Measurements from ENCODE around the gene RDH5.

- TF ChIP-seq EP300 (IDR thresholded peaks at IDR 0.05; ENCODE audit: borderline replicate concordance) (no peak), ZBTB7A (IDR thresholded peaks at IDR 0.05; ENCODE audit: low read depth) (no peak), TAF1 (IDR thresholded peaks at IDR 0.05; ENCODE audit: low read depth) (no peak), FOXM1 (IDR thresholded peaks at IDR 0.05; ENCODE audit: borderline replicate concordance, low read depth) (no peak), NFIC (IDR thresholded peaks at IDR 0.05) (no peak), MAX (IDR thresholded peaks at IDR 0.05) (no peak), RAD21 (IDR thresholded peaks at IDR 0.05; ENCODE audit: low read depth) (no peak), REST (IDR thresholded peaks at IDR 0.05; ENCODE audit: low read depth) (no peak), YY1 (IDR thresholded peaks at IDR 0.05; ENCODE audit: low read depth) (no peak), EGR1 (IDR thresholded peaks at IDR 0.05) (0 out of 2 replicates have a peak, but pooled peaks have one; percentile 16), TCF12 (IDR thresholded peaks at IDR 0.05; ENCODE audit: low read depth) (no peak), CREB1 (IDR thresholded peaks at IDR 0.05; ENCODE audit: low read depth) (no peak)
These were observed at the start of gene RDH5 for GRCh38 chr12:55720071-55720564.

All from Ishikawa (cell line).